Neural cell (in vitro differentiated cells): Measurements from ENCODE around the gene SCRG1.

ENCODE experiments used
- EP300 ChIP-seq: fragments of 450-650 bp; conservative IDR thresholded peaks from 2 replicates; pipeline ENCODE4 v1.6.1; 2014; ENCODE audit warnings: antibody characterized with exemption, mild to moderate bottlenecking, moderate library complexity; ENCODE audit not compliant: poor library complexity, severe bottlenecking
- EZH2 ChIP-seq: fragments of 200-600, 300-800 bp; shearing (Covaris generic), sonication (generic); IDR thresholded peaks from 2 replicates; pipeline ENCODE4 v1.6.1; 2014; ENCODE audit warnings: antibody characterized with exemption, low read length, borderline replicate concordance, mild to moderate bottlenecking; ENCODE audit not compliant: insufficient read depth, poor library complexity, severe bottlenecking
- POLR2AphosphoS5 ChIP-seq: IDR thresholded peaks from 2 replicates; pipeline ENCODE4 v1.6.1; 2012
- TAF1 ChIP-seq: IDR thresholded peaks from 2 replicates; pipeline ENCODE4 v1.6.1; 2012; ENCODE audit warnings: low read depth
- TF ChIP-seq, protein P1 (sequence below): fragments of 450-650 bp; IDR thresholded peaks from 2 replicates; pipeline ENCODE4 v1.5.1; 2014; ENCODE audit warnings: antibody characterized with exemption, mild to moderate bottlenecking, moderate library complexity; ENCODE audit not compliant: poor library complexity, severe bottlenecking
- TF ChIP-seq, protein P2 (sequence below): IDR thresholded peaks from 2 replicates; pipeline ENCODE4 v1.6.1; 2012; ENCODE audit warnings: borderline replicate concordance

DNA sequence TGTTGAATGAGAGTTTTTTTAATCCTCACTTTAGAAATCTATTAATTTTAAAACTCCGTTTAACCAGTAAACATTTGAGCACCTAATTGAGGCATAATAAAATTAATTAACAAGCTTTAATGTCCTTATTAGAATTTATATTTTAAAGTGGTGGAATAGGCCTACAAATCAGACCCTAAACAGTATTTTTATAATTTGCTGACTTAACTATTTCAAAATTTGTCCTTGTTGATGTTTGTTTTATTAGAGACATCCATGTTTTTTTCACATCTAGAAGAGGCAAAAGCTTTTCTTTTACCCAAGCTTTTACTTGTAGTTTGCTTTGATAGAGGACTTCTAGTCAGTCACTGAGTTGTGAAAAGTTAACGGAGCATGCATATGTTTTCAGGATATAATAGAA is 24.3 kb downstream of the SCRG1 start:
- TF ChIP-seq, protein P1, sequence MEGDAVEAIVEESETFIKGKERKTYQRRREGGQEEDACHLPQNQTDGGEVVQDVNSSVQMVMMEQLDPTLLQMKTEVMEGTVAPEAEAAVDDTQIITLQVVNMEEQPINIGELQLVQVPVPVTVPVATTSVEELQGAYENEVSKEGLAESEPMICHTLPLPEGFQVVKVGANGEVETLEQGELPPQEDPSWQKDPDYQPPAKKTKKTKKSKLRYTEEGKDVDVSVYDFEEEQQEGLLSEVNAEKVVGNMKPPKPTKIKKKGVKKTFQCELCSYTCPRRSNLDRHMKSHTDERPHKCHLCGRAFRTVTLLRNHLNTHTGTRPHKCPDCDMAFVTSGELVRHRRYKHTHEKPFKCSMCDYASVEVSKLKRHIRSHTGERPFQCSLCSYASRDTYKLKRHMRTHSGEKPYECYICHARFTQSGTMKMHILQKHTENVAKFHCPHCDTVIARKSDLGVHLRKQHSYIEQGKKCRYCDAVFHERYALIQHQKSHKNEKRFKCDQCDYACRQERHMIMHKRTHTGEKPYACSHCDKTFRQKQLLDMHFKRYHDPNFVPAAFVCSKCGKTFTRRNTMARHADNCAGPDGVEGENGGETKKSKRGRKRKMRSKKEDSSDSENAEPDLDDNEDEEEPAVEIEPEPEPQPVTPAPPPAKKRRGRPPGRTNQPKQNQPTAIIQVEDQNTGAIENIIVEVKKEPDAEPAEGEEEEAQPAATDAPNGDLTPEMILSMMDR, result no peak
- TF ChIP-seq POLR2AphosphoS5, result no peak
- no peak for TF ChIP-seq TAF1
- TF ChIP-seq EZH2, result no peak
- no peak for TF ChIP-seq EP300
- TF ChIP-seq, protein P2, sequence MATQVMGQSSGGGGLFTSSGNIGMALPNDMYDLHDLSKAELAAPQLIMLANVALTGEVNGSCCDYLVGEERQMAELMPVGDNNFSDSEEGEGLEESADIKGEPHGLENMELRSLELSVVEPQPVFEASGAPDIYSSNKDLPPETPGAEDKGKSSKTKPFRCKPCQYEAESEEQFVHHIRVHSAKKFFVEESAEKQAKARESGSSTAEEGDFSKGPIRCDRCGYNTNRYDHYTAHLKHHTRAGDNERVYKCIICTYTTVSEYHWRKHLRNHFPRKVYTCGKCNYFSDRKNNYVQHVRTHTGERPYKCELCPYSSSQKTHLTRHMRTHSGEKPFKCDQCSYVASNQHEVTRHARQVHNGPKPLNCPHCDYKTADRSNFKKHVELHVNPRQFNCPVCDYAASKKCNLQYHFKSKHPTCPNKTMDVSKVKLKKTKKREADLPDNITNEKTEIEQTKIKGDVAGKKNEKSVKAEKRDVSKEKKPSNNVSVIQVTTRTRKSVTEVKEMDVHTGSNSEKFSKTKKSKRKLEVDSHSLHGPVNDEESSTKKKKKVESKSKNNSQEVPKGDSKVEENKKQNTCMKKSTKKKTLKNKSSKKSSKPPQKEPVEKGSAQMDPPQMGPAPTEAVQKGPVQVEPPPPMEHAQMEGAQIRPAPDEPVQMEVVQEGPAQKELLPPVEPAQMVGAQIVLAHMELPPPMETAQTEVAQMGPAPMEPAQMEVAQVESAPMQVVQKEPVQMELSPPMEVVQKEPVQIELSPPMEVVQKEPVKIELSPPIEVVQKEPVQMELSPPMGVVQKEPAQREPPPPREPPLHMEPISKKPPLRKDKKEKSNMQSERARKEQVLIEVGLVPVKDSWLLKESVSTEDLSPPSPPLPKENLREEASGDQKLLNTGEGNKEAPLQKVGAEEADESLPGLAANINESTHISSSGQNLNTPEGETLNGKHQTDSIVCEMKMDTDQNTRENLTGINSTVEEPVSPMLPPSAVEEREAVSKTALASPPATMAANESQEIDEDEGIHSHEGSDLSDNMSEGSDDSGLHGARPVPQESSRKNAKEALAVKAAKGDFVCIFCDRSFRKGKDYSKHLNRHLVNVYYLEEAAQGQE, result no peak
